H1 (cell line): ENCODE measurements around the gene KIFC1. TPM values are rescaled to one million over a fixed set of nuclear protein-coding genes. Genes with fewer than 3 reads are reported as not detected.

Source experiments
- ASH2L ChIP-seq: fragments of 200-600, 300-600 bp; sonication (generic); IDR thresholded peaks from one replicate; pipeline ENCODE4 v1.7.1; 2017; ENCODE audit warnings: low read length
- CHD2 ChIP-seq: IDR thresholded peaks from 2 replicates; pipeline ENCODE4 v1.6.1; 2012; ENCODE audit warnings: low read length, improper control_type of control experiment
- EGR1 ChIP-seq: IDR thresholded peaks from 2 replicates; pipeline ENCODE4 v1.6.1; 2011; ENCODE audit warnings: low read depth, low read length, borderline replicate concordance
- HDAC2 ChIP-seq, 2 experiments: fragments of 300-600 bp in 1 of 2; sonication (generic) in 1 of 2; IDR thresholded peaks; 2 replicates each; pipeline ENCODE4 v1.6.1; 2011 to 2012; ENCODE audit warnings: low read depth in 2 of 2, low read length in 2 of 2, mild to moderate bottlenecking in 2 of 2, moderate library complexity in 2 of 2, borderline replicate concordance in 1 of 2, inconsistent platforms in 1 of 2
- KDM1A ChIP-seq: fragments of 200-600, 300-600 bp; sonication (generic); IDR thresholded peaks from 2 replicates; pipeline ENCODE4 v1.7.1; 2016; ENCODE audit warnings: mild to moderate bottlenecking, low read length, borderline replicate concordance
- MAFK ChIP-seq: IDR thresholded peaks from 2 replicates; pipeline ENCODE4 v1.6.1; 2012; ENCODE audit warnings: low read depth, mild to moderate bottlenecking, improper control_type of control experiment, low read length
- NANOG ChIP-seq: IDR thresholded peaks from 2 replicates; pipeline ENCODE4 v1.6.1; 2011; ENCODE audit warnings: low read length, low read depth, mild to moderate bottlenecking, inconsistent platforms; ENCODE audit not compliant: insufficient read depth, poor library complexity, severe bottlenecking
- POLR2A ChIP-seq, 2 experiments: IDR thresholded peaks; 1 replicate in 1 of 2; 2 replicates in 1 of 2; pipeline ENCODE4 v1.6.1; 2011; ENCODE audit warnings: low read depth in 2 of 2, low read length in 2 of 2, mild to moderate bottlenecking in 2 of 2; ENCODE audit errors: control extremely low read depth in 1 of 2
- POU5F1 ChIP-seq: IDR thresholded peaks from 2 replicates; pipeline ENCODE4 v1.6.1; 2011; ENCODE audit warnings: low read depth, mild to moderate bottlenecking, low read length, moderate library complexity
- RBBP5 ChIP-seq: IDR thresholded peaks from 2 replicates; pipeline ENCODE4 v1.7.1; 2012; ENCODE audit warnings: low read depth, mild to moderate bottlenecking, inconsistent platforms, low read length, moderate library complexity, borderline replicate concordance
- SAP30 ChIP-seq: fragments of 300-600 bp; sonication (generic); IDR thresholded peaks from 2 replicates; pipeline ENCODE4 v1.7.1; 2012; ENCODE audit warnings: low read length, moderate library complexity, mild to moderate bottlenecking, inconsistent platforms; ENCODE audit not compliant: insufficient read depth, insufficient replicate concordance
- SIN3A ChIP-seq, 2 experiments: IDR thresholded peaks in 1 of 2; conservative IDR thresholded peaks in 1 of 2; 2 replicates each; pipeline ENCODE4 v1.6.1; 2011 to 2012; ENCODE audit warnings: low read length in 2 of 2, improper control_type of control experiment in 1 of 2, low read depth in 1 of 2, mild to moderate bottlenecking in 1 of 2
- SP4 ChIP-seq: IDR thresholded peaks from 2 replicates; pipeline ENCODE4 v1.6.1; 2012; ENCODE audit warnings: low read length, inconsistent platforms
- YY1 ChIP-seq: IDR thresholded peaks from 2 replicates; pipeline ENCODE4 v1.6.1; 2011; ENCODE audit warnings: low read depth, mild to moderate bottlenecking, low read length
- polyA plus RNA-seq, 7 experiments: library from polyadenylated mRNA; depleted of rRNA in 3 of 7; stranded (reverse) in 5 of 7; unstranded in 2 of 7; fragments of >200 nt in 5 of 7; fragments of 200-250 nt in 2 of 7; gene quantifications; 1 replicate in 5 of 7; 2 replicates in 1 of 7; 4 replicates in 1 of 7; pipeline versions ENCODE4 v1.2.1 to v1.2.3, GENCODE V29; 2011 to 2013; ENCODE audit warnings: missing spikeins in 2 of 7, mixed read lengths in 2 of 7
- total RNA-seq: library from RNA; stranded (reverse); fragmentation: NEBNext Ultra II Directional; extraction: Animal tissue kit (Norgen Biotek cat#: 25700); gene quantifications from 2 replicates; pipeline ENCODE4 v1.2.1, GENCODE V29; 2021
- TF ChIP-seq, protein P1 (sequence below): IDR thresholded peaks from 2 replicates; pipeline ENCODE4 v1.6.1; 2012; ENCODE audit warnings: low read length, inconsistent platforms
- TF ChIP-seq, protein P2 (sequence below): IDR thresholded peaks from 2 replicates; pipeline ENCODE4 v1.6.1; 2012; ENCODE audit warnings: inconsistent platforms

KIFC1 gene
- total and polyA plus RNA-seq, 2 of the 8 experiments (the other 6 are each of a cell fraction or from before 2014, with no cell fraction given) = 46.6 to 64.3 TPM

DNA sequence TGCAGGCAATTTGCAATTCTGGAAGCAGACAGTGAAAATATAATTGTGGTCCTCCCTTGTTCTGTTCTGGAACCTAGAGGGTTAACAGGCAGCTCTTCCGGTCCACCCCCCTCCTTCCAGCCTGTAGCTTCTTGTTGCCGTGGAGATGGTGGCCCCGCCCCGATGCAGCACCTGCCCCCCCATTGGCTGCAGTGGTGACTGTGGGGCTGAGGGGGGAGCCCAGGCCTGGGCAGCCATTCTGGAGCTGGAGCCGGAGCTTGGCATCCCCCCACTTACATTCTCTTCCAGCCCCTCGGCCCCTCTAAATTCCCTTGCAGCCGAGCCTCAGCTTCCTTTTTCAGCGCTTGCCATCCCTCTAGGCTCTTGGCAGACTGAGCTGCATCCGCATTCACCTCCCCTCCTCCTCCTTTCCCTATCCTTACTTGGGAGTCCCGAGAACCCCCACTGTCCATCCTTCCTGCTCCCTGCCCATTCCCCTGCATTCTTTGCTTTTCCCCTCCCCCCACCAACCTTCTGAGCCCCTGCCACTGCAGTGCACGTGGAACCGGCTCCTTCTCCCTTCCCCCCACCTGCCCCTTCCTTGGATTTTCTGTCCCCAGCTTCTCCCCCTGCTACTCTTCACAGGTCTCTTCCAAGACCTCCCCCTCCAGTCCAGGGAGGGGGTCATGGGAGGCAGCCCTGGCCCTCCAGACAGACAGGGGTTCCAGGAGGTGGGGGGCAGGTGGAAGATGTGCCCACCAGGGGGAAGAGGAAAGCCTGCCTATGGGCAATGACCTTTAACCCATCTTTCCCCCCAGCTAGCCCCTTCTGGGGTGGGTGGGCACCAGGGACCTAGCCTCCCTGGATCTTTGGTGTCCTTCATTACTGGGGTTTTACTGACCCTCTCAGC is 39.6 kb downstream of the KIFC1 start (continued):
- TF ChIP-seq HDAC2 (IDR thresholded peaks at IDR 0.05; ENCODE audit: borderline replicate concordance in 1 of 2, low read depth in 2 of 2, low read length in 2 of 2) = peak in 1 of 2 experiments; percentile 81; a peak in 1 of 4 replicates
- peak; percentile 85 for TF ChIP-seq SAP30
- TF ChIP-seq POU5F1 = no peak
- TF ChIP-seq EGR1 = peak; percentile 51; the same call in 1 of the 2 replicates
- TF ChIP-seq YY1 = peak; percentile 58; the same call in 1 of the 2 replicates
- TF ChIP-seq SIN3A (conservative IDR thresholded peaks at IDR 0.05 in 1 of 2, IDR thresholded peaks at IDR 0.05 in 1 of 2; ENCODE audit: low read depth in 1 of 2, low read length in 2 of 2) = peak; percentile 88 to 95
- no peak for TF ChIP-seq KDM1A
- peak in 1 of 2 experiments; percentile 54; a peak in 2 of 3 replicates for TF ChIP-seq POLR2A (IDR thresholded peaks at IDR 0.05; ENCODE audit: control extremely low read depth in 1 of 2, low read depth in 2 of 2, low read length in 2 of 2)
- TF ChIP-seq NANOG = no peak
- peak; percentile 96 for TF ChIP-seq RBBP5
- TF ChIP-seq, protein P1, sequence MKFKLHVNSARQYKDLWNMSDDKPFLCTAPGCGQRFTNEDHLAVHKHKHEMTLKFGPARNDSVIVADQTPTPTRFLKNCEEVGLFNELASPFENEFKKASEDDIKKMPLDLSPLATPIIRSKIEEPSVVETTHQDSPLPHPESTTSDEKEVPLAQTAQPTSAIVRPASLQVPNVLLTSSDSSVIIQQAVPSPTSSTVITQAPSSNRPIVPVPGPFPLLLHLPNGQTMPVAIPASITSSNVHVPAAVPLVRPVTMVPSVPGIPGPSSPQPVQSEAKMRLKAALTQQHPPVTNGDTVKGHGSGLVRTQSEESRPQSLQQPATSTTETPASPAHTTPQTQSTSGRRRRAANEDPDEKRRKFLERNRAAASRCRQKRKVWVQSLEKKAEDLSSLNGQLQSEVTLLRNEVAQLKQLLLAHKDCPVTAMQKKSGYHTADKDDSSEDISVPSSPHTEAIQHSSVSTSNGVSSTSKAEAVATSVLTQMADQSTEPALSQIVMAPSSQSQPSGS = peak; percentile 59; the same call in 1 of the 2 replicates
- TF ChIP-seq CHD2 = peak; percentile 59
- peak; percentile 88 for TF ChIP-seq ASH2L
- TF ChIP-seq MAFK = no peak
- TF ChIP-seq, protein P2, sequence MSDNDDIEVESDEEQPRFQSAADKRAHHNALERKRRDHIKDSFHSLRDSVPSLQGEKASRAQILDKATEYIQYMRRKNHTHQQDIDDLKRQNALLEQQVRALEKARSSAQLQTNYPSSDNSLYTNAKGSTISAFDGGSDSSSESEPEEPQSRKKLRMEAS = peak; percentile 97
- peak; percentile 85 for TF ChIP-seq SP4
